Mucosa of rectum (tissue), 2 donors: Measurements from ENCODE around the gene PACS2.

ENCODE experiments used
- H3K27ac ChIP-seq, 2 donors: one replicate each; pipeline ENCODE4 v1.7.0; 2013; ENCODE audit warnings: inconsistent platforms in 2 of 2, low read depth in 2 of 2, low read length in 2 of 2
- H3K27me3 ChIP-seq, 2 donors: one replicate each; pipeline ENCODE4 v1.7.0; 2013; ENCODE audit warnings: low read length in 2 of 2; ENCODE audit not compliant: control insufficient read depth in 2 of 2, insufficient read depth in 2 of 2
- H3K36me3 ChIP-seq, 2 donors: one replicate each; pipeline ENCODE4 v1.7.0; 2013; ENCODE audit warnings: low read length in 2 of 2; ENCODE audit not compliant: control insufficient read depth in 2 of 2, insufficient read depth in 2 of 2
- H3K4me1 ChIP-seq, 2 donors: one replicate each; pipeline ENCODE4 v1.7.0; 2013; ENCODE audit warnings: low read length in 2 of 2, mild to moderate bottlenecking in 1 of 2; ENCODE audit not compliant: control insufficient read depth in 2 of 2, insufficient read depth in 2 of 2
- H3K4me3 ChIP-seq, 2 donors: one replicate each; pipeline ENCODE4 v1.7.0; 2013; ENCODE audit warnings: low read length in 2 of 2
- H3K9ac ChIP-seq, 2 donors: one replicate each; pipeline ENCODE4 v1.7.0; 2013; ENCODE audit warnings: low read length in 2 of 2, low read depth in 1 of 2, mild to moderate bottlenecking in 1 of 2
- H3K9me3 ChIP-seq, 2 donors: one replicate each; pipeline ENCODE4 v1.7.0; 2013; ENCODE audit warnings: low read length in 2 of 2; ENCODE audit not compliant: control insufficient read depth in 2 of 2
- donor health status: healthy.
- donor health status: Normal muscosa, but diverticular disease.

The PACS2 gene

GRCh38 chr14:105422695-105423487 is 108.3 kb downstream of the PACS2 start:
- Histone ChIP-seq H3K36me3 (peaks cover 0 to 6% of the 10 kb centered on the region in 2 donors), H3K27ac (no peak overlapping the region), H3K9ac (no peak overlapping the region), H3K9me3 (no peaks in the 10 kb centered on the region), H3K4me1 (peaks cover 22 to 26% of the 10 kb centered on the region in 2 donors), H3K4me3 (no peak overlapping the region), H3K27me3 (no peaks in the 10 kb centered on the region)

- H3K9me3 ChIP-seq: no peaks in the 10 kb centered on the region
- peaks cover 16 to 22% of the 10 kb centered on the region in 2 donors for H3K4me1 ChIP-seq
- H3K27me3 ChIP-seq: no peaks in the 10 kb centered on the region
- H3K4me3 ChIP-seq: no peak overlapping the region
- H3K27ac ChIP-seq: no peak overlapping the region
- peaks cover 0 to 6% of the 10 kb centered on the region in 2 donors for H3K36me3 ChIP-seq
- no peak overlapping the region for H3K9ac ChIP-seq
Observed at GRCh38 chr14:105423488-105424195, 109.1 kb downstream of the PACS2 start.

- no peak overlapping the region for H3K4me3 ChIP-seq
- H3K9me3 ChIP-seq: no peaks in the 10 kb centered on the region
- H3K27ac ChIP-seq: no peak overlapping the region
- peaks cover 7 to 14% of the 10 kb centered on the region in 2 donors for H3K4me1 ChIP-seq
- no peak overlapping the region for H3K9ac ChIP-seq
- H3K36me3 ChIP-seq: peaks cover 0 to 6% of the 10 kb centered on the region in 2 donors
- H3K27me3 ChIP-seq: no peaks in the 10 kb centered on the region
Observed at GRCh38 chr14:105424861-105425260, 110.3 kb downstream of the PACS2 start.

GRCh38 chr14:105425823-105426247 is 111.3 kb downstream of the PACS2 start:
- no peaks in the 10 kb centered on the region for H3K27me3 ChIP-seq
- H3K4me3 ChIP-seq: no peak overlapping the region
- no peak overlapping the region for H3K9ac ChIP-seq
- peaks cover 2 to 10% of the 10 kb centered on the region in 2 donors for H3K4me1 ChIP-seq
- peaks cover 0 to 6% of the 10 kb centered on the region in 2 donors for H3K36me3 ChIP-seq
- H3K27ac ChIP-seq: no peak overlapping the region
- no peaks in the 10 kb centered on the region for H3K9me3 ChIP-seq

GRCh38 chr14:105426416-105427130 is 112.0 kb downstream of the PACS2 start:
- no peaks in the 10 kb centered on the region for H3K27me3 ChIP-seq
- H3K4me1 ChIP-seq: peaks cover 0 to 3% of the 10 kb centered on the region in 2 donors
- no peaks in the 10 kb centered on the region for H3K9me3 ChIP-seq
- no peak overlapping the region for H3K4me3 ChIP-seq
- H3K27ac ChIP-seq: no peak overlapping the region
- peaks cover 0 to 6% of the 10 kb centered on the region in 2 donors for H3K36me3 ChIP-seq
- H3K9ac ChIP-seq: no peak overlapping the region

- no peaks in the 10 kb centered on the region for H3K27me3 ChIP-seq
- H3K27ac ChIP-seq: no peak overlapping the region
- no peak overlapping the region for H3K4me3 ChIP-seq
- H3K4me1 ChIP-seq: no peaks in the 10 kb centered on the region
- no peak overlapping the region for H3K9ac ChIP-seq
- H3K36me3 ChIP-seq: peaks cover 0 to 6% of the 10 kb centered on the region in 2 donors
- H3K9me3 ChIP-seq: no peaks in the 10 kb centered on the region
Observed at GRCh38 chr14:105427412-105427811, 112.9 kb downstream of the PACS2 start.

GRCh38 chr14:105427936-105428485 is 113.5 kb downstream of the PACS2 start:
- Histone ChIP-seq H3K27ac (no peak overlapping the region), H3K27me3 (no peaks in the 10 kb centered on the region), H3K36me3 (peaks cover 0 to 6% of the 10 kb centered on the region in 2 donors), H3K9ac (no peak overlapping the region), H3K9me3 (no peaks in the 10 kb centered on the region), H3K4me3 (no peak overlapping the region), H3K4me1 (no peaks in the 10 kb centered on the region)

GRCh38 chr14:105430042-105430441 is 115.5 kb downstream of the PACS2 start:
- H3K27ac ChIP-seq: no peak overlapping the region
- H3K4me1 ChIP-seq: no peaks in the 10 kb centered on the region
- no peak overlapping the region for H3K4me3 ChIP-seq
- no peaks in the 10 kb centered on the region for H3K27me3 ChIP-seq
- no peaks in the 10 kb centered on the region for H3K9me3 ChIP-seq
- H3K36me3 ChIP-seq: peaks cover 0 to 6% of the 10 kb centered on the region in 2 donors
- H3K9ac ChIP-seq: no peak overlapping the region

GRCh38 chr14:105430565-105430964 is 116.0 kb downstream of the PACS2 start:
- Histone ChIP-seq H3K27ac (no peak overlapping the region), H3K27me3 (no peaks in the 10 kb centered on the region)

More at GRCh38 chr14:105430565-105430964, 116.0 kb downstream of the PACS2 start:
- Histone ChIP-seq H3K9me3 (no peaks in the 10 kb centered on the region), H3K4me1 (no peaks in the 10 kb centered on the region), H3K9ac (no peak overlapping the region), H3K4me3 (no peak overlapping the region), H3K36me3 (peaks cover 0 to 6% of the 10 kb centered on the region in 2 donors)
